Natural killer cell (primary cell): Measurements from ENCODE around the gene GCLM. TPM values are rescaled to one million over a fixed set of nuclear protein-coding genes. Genes with fewer than 3 reads are reported as not detected.
"Not testable (repeated sequence)": the region's sequence is repeated elsewhere in the genome, so short reads cannot be mapped to it uniquely, and the experiment has no call there.

ENCODE experiments used
- ATAC-seq, 3 donors: fragments of 150-1000 bp in 2 of 3; fragments of 200-7000 bp in 1 of 3; cut with Tn5 transposase; 1 replicate in 1 of 3; 2 replicates in 2 of 3; pipeline ENCODE4 v1.10.0; 2021; ENCODE audit warnings: mild to moderate bottlenecking in 2 of 3, moderate library complexity in 2 of 3
- DNase-seq, 2 donors: peaks; one replicate each; pipeline versions ENCODE4 v3.0.0 to v3.0.0-alpha.2; 2013 to 2021; ENCODE audit warnings: mixed read lengths in 1 of 2
- H3K27ac ChIP-seq: one replicate; pipeline ENCODE4 v1.5.1; 2013; ENCODE audit warnings: mild to moderate bottlenecking, low read length
- H3K27me3 ChIP-seq: one replicate; pipeline ENCODE4 v1.6.1; 2013; ENCODE audit warnings: low read length; ENCODE audit not compliant: control insufficient read depth, insufficient read depth
- H3K36me3 ChIP-seq: one replicate; pipeline ENCODE4 v1.6.1; 2013; ENCODE audit warnings: low read length; ENCODE audit not compliant: control insufficient read depth, insufficient read depth
- H3K4me1 ChIP-seq: one replicate; pipeline ENCODE4 v1.6.1; 2013; ENCODE audit warnings: low read length; ENCODE audit not compliant: control insufficient read depth, insufficient read depth
- H3K4me3 ChIP-seq: one replicate; pipeline ENCODE4 v1.5.1; 2013; ENCODE audit warnings: low read length
- H3K9me3 ChIP-seq: one replicate; pipeline ENCODE4 v1.6.1; 2013; ENCODE audit warnings: low read length; ENCODE audit not compliant: control insufficient read depth, insufficient read depth
- H3K27ac Mint-ChIP-seq, 2 donors: one replicate each; pipeline ENCODE4 v1.8.0; 2022; ENCODE audit warnings: mild to moderate bottlenecking in 2 of 2, mixed read lengths in 2 of 2, moderate library complexity in 1 of 2
- H3K27me3 Mint-ChIP-seq, 2 donors: one replicate each; pipeline ENCODE4 v1.8.0; 2022; ENCODE audit warnings: low read depth in 2 of 2, mixed read lengths in 2 of 2
- H3K36me3 Mint-ChIP-seq: one replicate; pipeline ENCODE4 v1.8.0; 2022; ENCODE audit warnings: mixed read lengths
- H3K4me1 Mint-ChIP-seq, 2 donors: one replicate each; pipeline ENCODE4 v1.8.0; 2022; ENCODE audit warnings: mixed read lengths in 2 of 2
- H3K4me3 Mint-ChIP-seq: one replicate; pipeline ENCODE4 v1.8.0; 2022; ENCODE audit warnings: mild to moderate bottlenecking, moderate library complexity, mixed read lengths
- H3K9me3 Mint-ChIP-seq, 2 donors: one replicate each; pipeline ENCODE4 v1.8.0; 2022; ENCODE audit warnings: mixed read lengths in 2 of 2
- WGBS: methylation state at CpG from one replicate; pipeline ENCODE4 v1.1.7; 2013; ENCODE audit warnings: missing lambda C conversion rate; ENCODE audit not compliant: insufficient coverage; 5-methylcytosine and 5-hydroxymethylcytosine counted together
- intact Hi-C: fragments of 100-400 bp; cut with micrococcal nuclease; formaldehyde crosslinking; loops from one replicate; pipeline ENCODE4 v1.14.2; 2022
- total RNA-seq, 4 donors: library from RNA; stranded (reverse); fragments of 120-200 nt in 1 of 4; gene quantifications; one replicate each; pipeline versions ENCODE4 v1.2.3 to v1.2.4, GENCODE V29; 2013 to 2022
- TF ChIP-seq, protein P1 (sequence below): fragments of 200-600 bp; IDR thresholded peaks from one replicate; pipeline ENCODE4 v1.8.0; 2022; ENCODE audit warnings: antibody characterized with exemption

The GCLM gene
- total RNA-seq, 3 donors from 2014 or later (not counting 1 experiment from before 2014, with no cell fraction given), result 16.1 to 25.5 (median 18.6) TPM

DNA sequence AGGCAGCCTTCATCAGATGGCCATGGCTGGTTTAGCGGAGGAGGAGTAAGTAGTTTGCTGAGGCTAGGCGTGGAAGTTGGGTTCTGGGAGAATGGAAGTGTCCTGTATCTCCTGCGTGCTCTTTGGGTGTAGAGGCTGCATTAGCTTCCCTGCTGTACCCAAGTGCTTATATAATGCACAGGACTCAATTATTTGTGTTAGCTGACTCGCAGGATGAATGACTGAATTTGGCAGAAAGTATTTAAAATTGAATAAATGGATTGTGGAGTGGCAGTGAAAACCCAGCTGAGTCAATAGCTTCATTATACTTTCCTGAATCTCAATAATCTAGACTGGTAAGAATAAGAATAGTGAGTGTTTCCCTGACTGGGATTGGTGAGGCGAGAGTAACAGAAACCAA lies 44.0 kb downstream of the GCLM start:
- Mint-ChIP-seq H3K9me3 (no peaks in the 10 kb centered on the region), H3K4me3 (no peak overlapping the region), H3K27me3 (no peaks in the 10 kb centered on the region), H3K27ac (peak overlapping the region in 1 of 2 donors; percentile 17), H3K4me1 (no peaks in the 10 kb centered on the region), H3K36me3 (peaks cover 13% of the 10 kb centered on the region)
- H3K36me3 ChIP-seq, result peaks cover 22% of the 10 kb centered on the region
- H3K4me3 ChIP-seq, result no peak overlapping the region
- DNase-seq, result no peak
- WGBS, result 93% methylated on average over 5 of the region's 5 CpGs
- no peaks in the 10 kb centered on the region for H3K4me1 ChIP-seq
- no peaks in the 10 kb centered on the region for H3K9me3 ChIP-seq
- intact Hi-C loops, result no loop called here
- no peaks in the 10 kb centered on the region for H3K27me3 ChIP-seq
- ATAC-seq, result no peak
- TF ChIP-seq, protein P1, sequence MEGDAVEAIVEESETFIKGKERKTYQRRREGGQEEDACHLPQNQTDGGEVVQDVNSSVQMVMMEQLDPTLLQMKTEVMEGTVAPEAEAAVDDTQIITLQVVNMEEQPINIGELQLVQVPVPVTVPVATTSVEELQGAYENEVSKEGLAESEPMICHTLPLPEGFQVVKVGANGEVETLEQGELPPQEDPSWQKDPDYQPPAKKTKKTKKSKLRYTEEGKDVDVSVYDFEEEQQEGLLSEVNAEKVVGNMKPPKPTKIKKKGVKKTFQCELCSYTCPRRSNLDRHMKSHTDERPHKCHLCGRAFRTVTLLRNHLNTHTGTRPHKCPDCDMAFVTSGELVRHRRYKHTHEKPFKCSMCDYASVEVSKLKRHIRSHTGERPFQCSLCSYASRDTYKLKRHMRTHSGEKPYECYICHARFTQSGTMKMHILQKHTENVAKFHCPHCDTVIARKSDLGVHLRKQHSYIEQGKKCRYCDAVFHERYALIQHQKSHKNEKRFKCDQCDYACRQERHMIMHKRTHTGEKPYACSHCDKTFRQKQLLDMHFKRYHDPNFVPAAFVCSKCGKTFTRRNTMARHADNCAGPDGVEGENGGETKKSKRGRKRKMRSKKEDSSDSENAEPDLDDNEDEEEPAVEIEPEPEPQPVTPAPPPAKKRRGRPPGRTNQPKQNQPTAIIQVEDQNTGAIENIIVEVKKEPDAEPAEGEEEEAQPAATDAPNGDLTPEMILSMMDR, result no peak
- no peak overlapping the region for H3K27ac ChIP-seq

- no peak overlapping the region for H3K4me3 ChIP-seq
- no peaks in the 10 kb centered on the region for H3K9me3 Mint-ChIP-seq
- no peak overlapping the region for H3K27ac ChIP-seq
- no peaks in the 10 kb centered on the region for H3K4me1 ChIP-seq
- no peaks in the 10 kb centered on the region for H3K4me1 Mint-ChIP-seq
- intact Hi-C loops, result no loop called here
- TF ChIP-seq, protein P1, result no peak
- H3K36me3 ChIP-seq, result peaks cover 11% of the 10 kb centered on the region
- no peaks in the 10 kb centered on the region for H3K27me3 ChIP-seq
- H3K27ac Mint-ChIP-seq, result peak overlapping the region in 1 of 2 donors; percentile 37
- no peaks in the 10 kb centered on the region for H3K9me3 ChIP-seq
- DNase-seq, result no peak
- peaks cover 3% of the 10 kb centered on the region for H3K36me3 Mint-ChIP-seq
- no peak for ATAC-seq
- no peak overlapping the region for H3K4me3 Mint-ChIP-seq
- 92% methylated on average over 3 of the region's 3 CpGs for WGBS
- no peaks in the 10 kb centered on the region for H3K27me3 Mint-ChIP-seq
Observed at GRCh38 chr1:93864175-93864574, 45.1 kb downstream of the GCLM start.

DNA sequence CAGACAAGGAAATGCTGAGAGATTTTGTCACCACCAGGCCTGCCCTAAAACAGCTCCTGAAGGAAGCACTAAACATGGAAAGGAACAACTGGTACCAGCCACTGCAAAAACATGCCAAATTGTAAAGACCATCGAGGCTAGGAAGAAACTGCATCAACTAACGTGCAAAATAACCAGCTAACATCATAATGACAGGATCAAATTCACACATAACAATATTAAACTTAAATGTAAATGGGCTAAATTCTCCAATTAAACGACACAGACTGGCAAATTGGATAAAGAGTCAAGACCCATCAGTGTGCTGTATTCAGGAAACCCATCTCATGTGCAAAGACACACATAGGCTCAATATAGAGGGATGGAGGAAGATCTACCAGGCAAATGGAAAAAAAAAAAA lies 51.6 kb downstream of the GCLM start:
- H3K4me3 Mint-ChIP-seq, DNase-seq, ATAC-seq, H3K27ac ChIP-seq, intact Hi-C loops, H3K36me3 Mint-ChIP-seq, H3K4me1 Mint-ChIP-seq, H3K4me3 ChIP-seq, H3K9me3 ChIP-seq, H3K27me3 ChIP-seq, H3K27ac Mint-ChIP-seq, H3K36me3 ChIP-seq, H3K9me3 Mint-ChIP-seq, H3K4me1 ChIP-seq: not testable (repeated sequence)
- 100% methylated on average over 1 of the region's 3 CpGs for WGBS
- peaks cover 23% of the 10 kb centered on the region in 2 donors for H3K27me3 Mint-ChIP-seq

GRCh38 chr1:93855983-93856382 lies 53.2 kb downstream of the GCLM start:
- H3K4me3 ChIP-seq, H3K9me3 Mint-ChIP-seq, H3K36me3 ChIP-seq, H3K27ac Mint-ChIP-seq, ATAC-seq, DNase-seq, intact Hi-C loops, H3K27ac ChIP-seq, H3K4me3 Mint-ChIP-seq, H3K4me1 Mint-ChIP-seq, H3K27me3 ChIP-seq, H3K4me1 ChIP-seq, H3K36me3 Mint-ChIP-seq, H3K9me3 ChIP-seq: not testable (repeated sequence)
- 86% methylated on average over 8 of the region's 9 CpGs for WGBS
- peaks cover 23% of the 10 kb centered on the region in 2 donors for H3K27me3 Mint-ChIP-seq

GRCh38 chr1:93853940-93854339 lies 55.3 kb downstream of the GCLM start:
- Histone ChIP-seq H3K9me3 (no peaks in the 10 kb centered on the region), H3K36me3 (no peaks in the 10 kb centered on the region), H3K27me3 (no peaks in the 10 kb centered on the region), H3K27ac (no peak overlapping the region), H3K4me3 (no peak overlapping the region), H3K4me1 (peaks cover 2% of the 10 kb centered on the region)
- DNase-seq (no peak), ATAC-seq (no peak)
- Mint-ChIP-seq H3K4me1 (peaks cover 6 to 7% of the 10 kb centered on the region in 2 donors), H3K27me3 (peaks cover 21 to 23% of the 10 kb centered on the region in 2 donors), H3K4me3 (no peak overlapping the region), H3K36me3 (no peaks in the 10 kb centered on the region), H3K9me3 (no peaks in the 10 kb centered on the region), H3K27ac (no peak overlapping the region)
- TF ChIP-seq, protein P1, result no peak
- intact Hi-C loops, result no loop called here
- WGBS, result 100% methylated on average over 1 of the region's 3 CpGs
